ENCODE measurements around the gene KCNJ4.

GRCh38 chr22:38443628-38444521, 11.1 kb downstream of the KCNJ4 start:
- no peak for TF ChIP-seq ZFP3 (CRISPR knock-in tag; IDR thresholded peaks at IDR 0.05)
- TF ChIP-seq, protein P1, sequence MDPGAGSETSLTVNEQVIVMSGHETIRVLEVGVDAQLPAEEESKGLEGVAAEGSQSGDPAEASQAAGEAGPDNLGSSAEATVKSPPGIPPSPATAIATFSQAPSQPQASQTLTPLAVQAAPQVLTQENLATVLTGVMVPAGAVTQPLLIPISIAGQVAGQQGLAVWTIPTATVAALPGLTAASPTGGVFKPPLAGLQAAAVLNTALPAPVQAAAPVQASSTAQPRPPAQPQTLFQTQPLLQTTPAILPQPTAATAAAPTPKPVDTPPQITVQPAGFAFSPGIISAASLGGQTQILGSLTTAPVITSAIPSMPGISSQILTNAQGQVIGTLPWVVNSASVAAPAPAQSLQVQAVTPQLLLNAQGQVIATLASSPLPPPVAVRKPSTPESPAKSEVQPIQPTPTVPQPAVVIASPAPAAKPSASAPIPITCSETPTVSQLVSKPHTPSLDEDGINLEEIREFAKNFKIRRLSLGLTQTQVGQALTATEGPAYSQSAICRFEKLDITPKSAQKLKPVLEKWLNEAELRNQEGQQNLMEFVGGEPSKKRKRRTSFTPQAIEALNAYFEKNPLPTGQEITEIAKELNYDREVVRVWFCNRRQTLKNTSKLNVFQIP (CRISPR knock-in tag; IDR thresholded peaks at IDR 0.05; ENCODE audit: borderline replicate concordance, low read depth): no peak
- no peak for TF ChIP-seq SNAI2 (CRISPR knock-in tag; IDR thresholded peaks at IDR 0.05)
- TF ChIP-seq PPARA (CRISPR knock-in tag; IDR thresholded peaks at IDR 0.05; ENCODE audit: borderline replicate concordance): no peak
- no peak for TF ChIP-seq CSRNP3 (CRISPR knock-in tag; IDR thresholded peaks at IDR 0.05)
- TF ChIP-seq, protein P2, sequence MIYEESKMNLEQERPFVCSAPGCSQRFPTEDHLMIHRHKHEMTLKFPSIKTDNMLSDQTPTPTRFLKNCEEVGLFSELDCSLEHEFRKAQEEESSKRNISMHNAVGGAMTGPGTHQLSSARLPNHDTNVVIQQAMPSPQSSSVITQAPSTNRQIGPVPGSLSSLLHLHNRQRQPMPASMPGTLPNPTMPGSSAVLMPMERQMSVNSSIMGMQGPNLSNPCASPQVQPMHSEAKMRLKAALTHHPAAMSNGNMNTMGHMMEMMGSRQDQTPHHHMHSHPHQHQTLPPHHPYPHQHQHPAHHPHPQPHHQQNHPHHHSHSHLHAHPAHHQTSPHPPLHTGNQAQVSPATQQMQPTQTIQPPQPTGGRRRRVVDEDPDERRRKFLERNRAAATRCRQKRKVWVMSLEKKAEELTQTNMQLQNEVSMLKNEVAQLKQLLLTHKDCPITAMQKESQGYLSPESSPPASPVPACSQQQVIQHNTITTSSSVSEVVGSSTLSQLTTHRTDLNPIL (CRISPR knock-in tag; IDR thresholded peaks at IDR 0.05; ENCODE audit: low read depth): no peak
- no peak for TF ChIP-seq BACH2 (CRISPR knock-in tag; IDR thresholded peaks at IDR 0.05; ENCODE audit: borderline replicate concordance)
- no peak for TF ChIP-seq OSR1 (CRISPR knock-in tag; IDR thresholded peaks at IDR 0.05)
- TF ChIP-seq ZC3H10 (CRISPR knock-in tag; IDR thresholded peaks at IDR 0.05): no peak
- no peak for TF ChIP-seq TCF4 (CRISPR knock-in tag; IDR thresholded peaks at IDR 0.05; ENCODE audit: borderline replicate concordance)
- TF ChIP-seq ZNF565 (CRISPR knock-in tag; conservative IDR thresholded peaks at IDR 0.05; ENCODE audit: low read depth): no peak
- no peak for TF ChIP-seq PATZ1 (CRISPR knock-in tag; IDR thresholded peaks at IDR 0.05; ENCODE audit: borderline replicate concordance)
- TF ChIP-seq GLIS3 (CRISPR knock-in tag; IDR thresholded peaks at IDR 0.05): no peak
